ENCODE data around the gene MAPK8.

- TF ChIP-seq CTCF (tag by site-specific recombination; IDR thresholded peaks at IDR 0.05) (no peak), ZEB2 (tag by site-specific recombination; IDR thresholded peaks at IDR 0.05) (no peak), ZNF335 (tag by site-specific recombination; conservative IDR thresholded peaks at IDR 0.05) (no peak), ZFP41 (tag by site-specific recombination; IDR thresholded peaks at IDR 0.05; ENCODE audit: borderline replicate concordance) (no peak), MYNN (tag by site-specific recombination; IDR thresholded peaks at IDR 0.05; ENCODE audit: borderline replicate concordance) (no peak), ZBTB7A (tag by site-specific recombination; IDR thresholded peaks at IDR 0.05; ENCODE audit: low read depth) (no peak), ZNF768 (tag by site-specific recombination; IDR thresholded peaks at IDR 0.05) (no peak), TCF7L2 (IDR thresholded peaks at IDR 0.05; ENCODE audit: borderline replicate concordance, low read depth, low read length) (no peak)
Observed at GRCh38 chr10:48296576-48297098, 9.8 kb upstream of the MAPK8 start.

All from HEK293 (cell line).